Sciatic nerve (tissue), 2 donors: ENCODE measurements around the gene ETNK1. TPM values are rescaled to one million over a fixed set of nuclear protein-coding genes. Genes with fewer than 3 reads are reported as not detected.
"Not testable (repeated sequence)": the region's sequence is repeated elsewhere in the genome, so short reads cannot be mapped to it uniquely, and the experiment has no call there.

Experiments used
- ATAC-seq: fragments of 200-7000 bp; cut with Tn5 transposase; one replicate; pipeline ENCODE4 v1.9.1; 2020; ENCODE audit warnings: mild to moderate bottlenecking, moderate library complexity
- DNase-seq: peaks from one replicate; pipeline ENCODE4 v3.0.0-alpha.2; 2020; ENCODE audit warnings: low spot score
- intact Hi-C: fragments of 100-400 bp; cut with DNase I; formaldehyde crosslinking; loops from one replicate; pipeline ENCODE4 v1.14.2; 2022
- total RNA-seq: library from RNA; stranded (reverse); fragmentation: NEBNext Ultra II Directional; extraction: Animal tissue kit (Norgen Biotek cat#: 25700); gene quantifications from one replicate; pipeline ENCODE4 v1.2.1, GENCODE V29; 2021
- donor health status: DM: no; HTN: no; CAD: no.
- donor health status: DM: no; HTN: no; CAD: no.

The ETNK1 gene
- total RNA-seq, 1 donor from 2014 or later, result 69.6 TPM

DNA sequence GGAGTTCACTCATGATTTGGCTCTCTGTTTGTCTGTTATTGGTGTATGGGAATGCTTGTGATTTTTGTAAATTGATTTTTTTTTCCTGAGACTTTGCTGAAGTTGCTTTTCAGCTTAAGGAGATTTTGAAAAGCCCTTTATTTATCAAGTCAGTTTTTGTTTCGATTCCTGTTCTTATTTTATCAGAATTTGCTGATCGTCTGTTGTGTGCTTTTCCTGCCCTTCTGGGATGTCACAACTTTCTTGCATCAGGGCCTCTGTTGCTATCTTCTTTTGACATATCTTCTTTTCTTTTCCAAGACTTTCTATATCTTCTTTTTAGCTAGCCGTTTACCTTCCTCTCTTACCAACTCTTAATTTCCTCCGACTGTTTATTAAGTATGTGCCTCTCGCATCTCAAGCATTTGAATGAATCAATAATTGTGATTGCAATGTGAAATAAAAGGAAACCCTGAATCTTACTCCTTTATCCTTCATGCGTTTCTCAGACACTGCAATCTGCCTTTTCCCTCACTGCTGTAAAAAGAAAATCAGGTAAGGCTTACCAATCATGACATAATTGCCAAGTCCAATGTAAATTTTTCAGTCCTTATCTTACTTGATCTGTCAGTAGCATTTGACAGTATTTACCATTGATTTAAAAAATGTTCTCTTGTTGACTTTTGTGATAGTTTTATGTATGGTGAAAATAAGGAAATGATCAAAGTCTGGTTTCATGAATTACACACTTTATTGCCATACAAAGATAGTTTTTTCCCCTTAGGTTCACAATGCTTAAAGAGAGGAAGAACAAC lies 53.0 kb downstream of the ETNK1 start:
- DNase-seq, result no peak
- no peak for ATAC-seq
- intact Hi-C loops, result no loop called here

DNA sequence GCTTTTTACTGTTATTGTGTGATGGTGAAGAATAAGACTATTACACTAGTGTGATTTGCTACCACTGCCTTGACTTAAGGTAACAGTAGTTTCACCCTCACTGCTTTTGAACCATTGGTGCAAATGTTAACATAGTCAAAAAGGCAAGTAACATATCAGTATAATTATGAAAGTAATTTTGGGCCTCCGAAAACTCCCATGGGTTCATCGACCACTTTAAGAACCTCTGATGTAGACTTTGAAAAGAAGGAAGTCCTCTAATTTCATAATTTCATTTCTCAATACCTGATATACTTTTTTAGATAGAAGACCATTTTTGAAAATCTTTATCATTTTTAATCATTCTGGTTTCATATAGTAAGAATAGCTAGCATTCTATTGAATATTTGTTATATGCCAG lies 57.7 kb downstream of the ETNK1 start:
- DNase-seq (no peak), ATAC-seq (no peak)
- intact Hi-C loops, result no loop called here

DNA sequence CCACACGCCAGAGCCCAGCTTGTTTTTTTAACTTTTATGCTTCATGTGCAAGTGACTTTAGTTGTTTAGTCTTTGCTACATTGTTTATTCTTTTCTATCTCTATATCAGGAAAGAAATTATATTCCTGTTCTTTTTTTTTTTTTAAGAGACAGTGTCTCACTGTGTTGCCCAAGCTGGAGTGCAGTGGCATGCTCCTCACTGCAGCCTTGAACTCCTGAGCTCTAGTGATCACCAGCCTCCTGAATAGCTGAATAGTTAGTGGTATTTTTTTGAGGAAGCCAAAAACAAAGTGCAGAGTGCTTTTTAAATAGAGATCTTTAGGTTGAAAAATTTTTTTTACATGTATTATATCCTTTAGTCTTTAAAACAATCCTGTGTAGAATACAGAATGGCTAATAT lies 58.2 kb downstream of the ETNK1 start:
- ATAC-seq (no peak), DNase-seq (no peak)
- intact Hi-C loops, result no loop called here

DNA sequence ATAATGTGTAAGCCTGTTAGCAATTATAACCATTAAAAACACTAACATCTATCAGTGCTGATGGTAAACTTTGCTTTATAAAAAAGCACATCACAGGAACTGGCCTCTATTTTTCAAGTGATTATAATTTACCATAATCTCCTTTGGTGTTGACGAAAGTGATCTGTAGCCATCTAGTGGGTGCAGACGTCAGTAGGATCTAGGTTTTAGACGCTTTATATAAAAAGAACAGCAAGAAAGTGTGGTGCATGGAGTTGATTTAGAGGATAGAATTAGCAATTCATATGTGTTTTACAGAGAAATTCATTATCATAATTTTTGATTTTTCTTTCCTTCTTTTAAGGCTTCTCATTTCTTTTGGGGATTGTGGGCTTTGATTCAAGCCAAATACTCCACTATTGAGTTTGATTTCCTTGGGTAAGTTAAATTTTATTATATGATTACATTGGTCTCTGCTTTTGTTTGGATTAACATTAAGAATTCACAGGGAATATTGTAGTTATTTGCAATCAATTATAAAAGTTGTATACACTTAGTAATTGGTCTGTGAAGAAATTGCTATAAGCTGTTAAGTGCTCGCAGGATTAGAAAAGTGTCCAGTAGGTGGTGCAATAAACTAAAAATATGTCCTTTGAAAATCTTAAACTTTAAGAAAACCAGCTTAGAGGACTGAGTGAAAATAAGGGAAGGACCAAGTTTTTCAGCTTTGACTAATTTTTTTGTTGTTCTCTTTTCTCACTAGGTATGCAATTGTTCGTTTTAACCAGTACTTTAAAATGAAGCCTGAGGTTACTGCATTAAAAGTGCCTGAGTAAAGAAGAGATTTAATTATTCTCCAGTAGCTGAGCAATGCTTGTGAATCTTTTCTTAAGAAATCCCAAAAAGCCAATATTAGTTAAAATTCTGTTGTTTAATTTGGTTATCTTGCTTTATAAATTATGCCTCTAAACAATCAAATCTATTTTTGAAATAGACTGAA lies 59.5 kb downstream of the ETNK1 start:
- DNase-seq (no peak), ATAC-seq (peak; percentile 66)
- intact Hi-C loops, result no loop called here

DNA sequence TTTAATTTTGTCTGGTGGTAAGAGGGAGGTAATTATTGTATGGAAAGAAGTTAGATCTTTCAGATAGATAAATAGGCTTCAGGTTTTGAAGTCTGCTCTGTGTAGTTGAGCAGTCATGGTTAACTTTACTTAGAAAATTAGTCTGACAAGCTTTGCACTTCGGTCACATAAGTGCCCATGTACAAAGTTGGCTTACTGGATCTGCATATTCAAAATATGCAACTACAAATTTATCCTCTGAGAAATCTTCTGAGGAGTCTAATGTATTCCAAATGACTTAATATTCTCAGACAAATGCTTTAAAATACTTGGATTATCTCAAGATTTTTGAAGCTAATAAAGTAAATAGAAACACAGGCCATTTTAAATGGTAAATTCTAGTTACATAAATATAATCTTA lies 61.2 kb downstream of the ETNK1 start:
- ATAC-seq, result no peak
- DNase-seq, result no peak
- intact Hi-C loops, result no loop called here

DNA sequence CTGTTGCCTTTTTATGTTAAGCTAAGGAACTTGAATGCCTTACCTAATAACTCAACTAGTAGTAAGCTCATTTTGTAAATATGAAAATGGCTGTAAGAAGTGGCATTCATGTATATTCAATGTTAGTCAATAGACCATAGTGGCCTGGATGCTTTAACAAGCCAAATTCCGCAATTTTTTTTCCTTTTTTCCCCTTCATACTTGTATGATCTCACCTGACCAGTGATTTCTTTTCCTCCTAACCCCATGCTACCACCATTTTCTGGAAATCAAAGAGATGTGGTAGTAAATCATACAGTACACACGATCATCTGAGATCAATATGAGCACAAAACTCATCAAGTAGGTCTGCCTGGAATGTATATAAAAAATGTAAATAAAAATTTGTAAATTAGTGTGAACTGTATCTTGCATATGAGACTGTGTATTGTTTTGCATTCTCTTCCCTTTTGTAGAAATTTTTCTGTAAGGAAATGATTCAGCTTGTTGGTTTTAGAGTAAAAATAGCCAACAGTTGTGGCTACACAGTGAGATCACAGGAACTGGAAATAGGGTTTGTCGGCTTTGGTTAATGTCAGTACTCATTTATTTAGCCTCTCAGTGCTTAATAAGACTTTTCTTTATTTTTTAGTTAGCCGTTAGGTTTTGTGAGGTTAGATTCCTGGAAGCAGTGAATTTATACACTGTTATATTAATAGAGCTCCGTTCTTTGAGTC lies 62.5 kb downstream of the ETNK1 start:
- intact Hi-C loops, result no loop called here
- DNase-seq (no peak), ATAC-seq (peak; percentile 50)

DNA sequence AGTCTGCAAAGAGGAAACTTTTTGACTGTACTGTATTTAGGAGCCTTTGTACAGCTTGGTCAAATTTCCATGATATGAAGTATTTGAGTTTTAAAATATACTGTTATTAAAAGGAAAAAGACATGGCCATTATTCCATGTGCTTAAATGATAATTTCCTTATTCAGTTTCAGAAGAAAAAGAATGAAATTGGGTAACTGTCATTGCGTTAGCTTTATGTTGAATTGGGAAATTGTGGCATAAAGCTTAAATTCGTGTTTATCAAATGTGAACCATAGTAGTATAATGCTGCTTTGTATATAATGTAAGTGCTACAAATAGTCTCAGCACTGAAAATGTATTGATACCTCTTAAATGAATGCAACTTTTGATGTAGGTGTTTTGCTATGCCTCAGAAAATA lies 64.9 kb downstream of the ETNK1 start:
- no peak for ATAC-seq
- intact Hi-C loops, result loop anchor here (5.0 kb wide), 1 partner anchor 1622 kb away; no protein-coding TSS in a partner anchor
- DNase-seq, result no peak

DNA sequence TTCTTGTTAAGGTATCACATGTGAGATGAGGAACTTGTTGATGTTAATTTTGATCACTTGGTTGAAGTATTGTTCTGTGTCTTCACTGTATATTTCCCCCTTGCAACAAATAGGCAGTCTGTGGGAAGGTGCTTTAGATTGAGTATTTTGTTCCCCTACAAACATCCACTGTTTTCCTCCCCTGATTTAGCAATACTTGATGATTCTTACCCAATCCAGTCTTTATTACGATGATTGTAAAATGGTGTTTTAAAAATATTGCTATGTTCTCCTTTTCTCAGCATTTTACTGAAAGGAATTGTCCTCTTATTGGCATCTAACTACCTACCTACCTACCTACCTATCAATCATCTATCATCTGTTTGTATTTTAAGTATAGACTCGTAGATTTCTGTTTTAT lies 66.3 kb downstream of the ETNK1 start:
- ATAC-seq (no peak), DNase-seq (no peak)
- intact Hi-C loops, result loop anchor here (5.0 kb wide), 1 partner anchor 1621 kb away; no protein-coding TSS in a partner anchor

DNA sequence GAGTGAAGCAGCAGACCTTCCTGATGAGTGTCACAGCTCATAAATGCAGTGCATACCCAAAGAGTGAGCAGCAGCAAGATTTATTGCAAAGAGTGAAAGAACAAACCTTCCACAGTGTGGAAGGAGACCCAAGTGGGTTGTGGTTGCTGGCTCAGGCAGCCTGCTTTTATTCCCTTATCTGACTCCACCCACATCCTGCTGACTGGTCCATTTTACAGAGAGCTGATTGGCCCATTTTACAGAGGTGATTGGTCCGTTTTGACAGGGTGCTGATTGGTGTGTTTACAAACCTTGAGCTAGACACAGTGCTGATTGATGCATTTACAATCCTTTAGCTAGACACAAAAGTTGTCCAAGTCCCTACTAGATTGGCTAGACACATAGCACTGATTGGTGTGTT lies 67.5 kb downstream of the ETNK1 start:
- DNase-seq, ATAC-seq: not testable (repeated sequence)
- intact Hi-C loops, result loop anchor here (5.0 kb wide), 1 partner anchor 1620 kb away; no protein-coding TSS in a partner anchor

DNA sequence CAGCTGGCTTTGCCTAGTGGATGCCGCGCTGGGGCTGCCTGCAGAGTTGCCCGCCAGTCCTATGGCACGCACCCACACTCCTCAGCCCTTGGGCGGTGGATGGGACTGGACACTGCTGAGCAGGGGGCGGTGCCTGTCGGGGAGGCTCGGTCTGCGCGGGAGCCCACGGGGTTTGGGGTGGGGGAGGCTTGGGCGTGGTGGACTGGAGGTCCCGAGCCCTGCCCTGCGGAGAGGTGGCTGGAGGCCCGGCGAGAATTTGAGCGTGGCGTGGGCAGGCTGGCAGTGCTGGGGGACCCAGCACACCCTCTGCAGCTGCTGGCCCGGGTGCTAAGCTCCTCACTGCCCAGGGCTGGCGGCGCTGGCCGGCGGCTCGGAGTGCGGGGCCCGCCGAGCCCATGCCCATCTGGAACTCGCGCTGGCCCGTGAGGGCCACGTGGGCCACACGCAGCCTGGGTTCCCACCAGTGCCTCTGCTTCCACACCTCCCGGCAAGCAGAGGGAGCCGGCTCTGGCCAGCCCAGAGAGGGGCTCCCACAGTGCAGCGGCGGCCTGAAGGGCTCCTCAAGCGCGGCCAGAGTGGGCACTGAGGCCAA lies 68.1 kb downstream of the ETNK1 start:
- intact Hi-C loops, result loop anchor here (5.0 kb wide), 1 partner anchor 1619 kb away; no protein-coding TSS in a partner anchor
- ATAC-seq, result no peak
- DNase-seq, result no peak

DNA sequence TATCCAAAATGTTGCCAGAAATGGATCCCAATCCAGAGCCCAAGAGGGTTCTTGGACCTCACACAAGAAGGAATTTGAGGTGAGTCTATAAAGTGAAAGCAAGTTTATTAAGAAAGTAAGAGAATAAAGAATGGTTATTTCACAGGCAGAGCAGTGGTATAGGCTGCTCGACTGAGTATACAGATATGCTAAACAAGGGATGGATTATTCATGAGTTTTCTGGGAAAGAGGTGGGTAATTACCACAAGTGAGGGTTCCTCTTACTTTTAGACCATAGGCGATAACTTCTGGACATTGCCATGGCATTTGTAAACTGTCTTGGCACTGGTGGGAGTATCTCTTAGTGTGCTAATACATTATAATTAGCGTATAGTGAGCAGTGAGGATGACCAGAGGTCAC lies 73.6 kb downstream of the ETNK1 start:
- no peak for DNase-seq
- intact Hi-C loops, result no loop called here
- no peak for ATAC-seq

DNA sequence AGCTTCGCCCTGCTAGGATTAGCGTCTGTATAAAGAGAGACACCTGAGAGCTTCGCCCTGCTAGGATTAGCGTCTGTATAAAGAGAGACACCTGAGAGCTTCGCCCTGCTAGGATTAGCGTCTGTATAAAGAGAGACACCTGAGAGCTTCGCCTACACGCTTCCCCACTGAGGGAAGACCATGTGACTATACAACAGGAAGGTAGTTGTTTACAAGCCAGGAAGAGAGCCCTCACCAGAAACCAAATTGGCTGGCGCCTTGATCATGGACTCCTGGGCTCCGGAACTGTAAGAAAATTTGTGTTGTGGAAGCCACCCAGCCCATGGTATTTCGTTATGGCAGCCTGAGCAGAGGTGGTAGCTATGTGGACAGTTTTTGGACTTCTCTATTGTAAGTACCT lies 74.7 kb downstream of the ETNK1 start:
- DNase-seq, intact Hi-C loops: not testable (repeated sequence)

DNA sequence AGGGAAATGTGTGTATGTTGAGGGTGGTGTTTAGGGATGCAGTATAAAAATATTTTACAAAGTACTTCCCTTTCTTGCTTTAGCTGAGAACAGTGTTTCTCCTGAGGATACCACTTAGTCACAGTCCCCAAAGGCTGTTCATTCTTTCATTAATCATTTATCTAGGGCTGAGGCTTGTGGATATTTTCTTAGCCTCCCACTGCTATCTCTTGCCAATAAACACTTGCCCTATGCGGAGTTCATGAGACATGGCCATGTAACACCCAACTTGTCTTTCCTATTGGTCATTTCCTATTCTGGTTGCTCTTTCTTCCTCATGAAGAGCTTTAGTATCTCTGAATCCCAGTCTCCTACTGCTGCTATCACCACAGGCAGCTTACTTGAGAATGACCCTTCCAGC lies 75.1 kb downstream of the ETNK1 start:
- no peak for ATAC-seq
- no peak for DNase-seq
- intact Hi-C loops, result no loop called here

More for the DNA sequence above, 74.7 kb downstream of the ETNK1 start:
- ATAC-seq, result not testable (repeated sequence)

DNA sequence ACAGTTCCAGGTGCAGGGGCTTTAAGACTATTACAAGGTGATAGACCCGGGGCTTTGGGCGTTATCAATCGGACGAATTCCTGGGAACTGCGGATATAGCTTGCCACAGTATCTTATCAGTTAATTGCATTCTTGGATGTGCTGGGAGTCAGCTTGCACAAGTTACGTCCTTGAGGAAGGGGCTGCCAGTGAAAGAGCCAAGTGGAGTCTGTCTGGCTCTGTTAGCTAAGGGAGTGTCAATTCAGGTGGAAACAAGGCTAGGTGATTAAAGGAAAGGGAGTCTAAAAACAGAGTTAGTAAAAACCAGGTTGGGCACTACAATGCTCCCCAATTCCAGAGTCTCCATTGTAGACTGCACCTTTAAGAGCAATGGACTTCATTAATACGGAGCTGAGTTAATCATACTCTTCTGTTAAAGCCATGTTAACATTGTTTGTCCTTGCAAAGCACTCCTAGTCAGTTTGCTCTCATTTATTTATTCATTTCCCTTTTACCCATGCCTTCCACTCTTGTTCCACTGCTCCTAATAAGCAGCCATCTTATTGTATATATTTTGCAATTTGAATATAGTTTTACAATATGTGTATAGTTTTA lies 76.3 kb downstream of the ETNK1 start:
- intact Hi-C loops, DNase-seq, ATAC-seq: not testable (repeated sequence)

DNA sequence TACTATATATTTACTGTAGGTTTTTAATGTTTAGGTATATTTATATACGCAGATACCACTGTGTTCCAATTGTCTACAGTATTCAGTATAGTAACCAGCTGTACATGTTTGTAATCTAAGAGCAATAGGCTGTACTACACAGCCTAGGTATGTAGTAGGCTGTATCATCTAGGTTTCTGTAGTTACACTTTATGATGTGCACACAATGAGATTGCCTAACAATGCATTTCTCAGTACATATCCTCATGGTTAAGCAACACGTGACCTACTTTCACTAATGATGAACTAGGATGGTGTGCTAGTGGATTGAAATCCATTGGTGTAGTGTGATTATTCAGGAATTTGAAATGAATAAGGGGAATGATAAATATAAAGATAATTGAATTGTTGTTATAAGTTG lies 77.7 kb downstream of the ETNK1 start:
- intact Hi-C loops, result no loop called here
- no peak for ATAC-seq
- no peak for DNase-seq

DNA sequence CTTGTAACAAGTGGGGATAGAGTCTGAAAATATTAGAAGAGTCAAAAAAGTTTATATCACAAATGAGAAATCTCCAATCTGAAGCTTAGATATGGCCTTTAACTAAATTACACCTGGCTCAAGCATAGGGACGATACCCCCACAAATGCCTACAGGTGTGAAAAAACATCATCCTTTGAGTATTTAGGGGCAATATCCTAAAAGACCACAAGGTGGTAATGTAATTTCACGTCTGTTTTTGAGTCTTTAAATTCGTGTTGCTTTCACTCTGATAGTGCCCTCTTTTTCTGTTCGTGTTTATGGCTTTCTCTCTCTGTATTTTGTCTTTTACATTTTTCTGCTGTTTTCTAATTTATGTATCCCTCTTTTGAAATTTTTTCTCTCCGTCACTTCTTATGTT lies 84.3 kb downstream of the ETNK1 start:
- DNase-seq (no peak), ATAC-seq (no peak)
- intact Hi-C loops, result no loop called here

DNA sequence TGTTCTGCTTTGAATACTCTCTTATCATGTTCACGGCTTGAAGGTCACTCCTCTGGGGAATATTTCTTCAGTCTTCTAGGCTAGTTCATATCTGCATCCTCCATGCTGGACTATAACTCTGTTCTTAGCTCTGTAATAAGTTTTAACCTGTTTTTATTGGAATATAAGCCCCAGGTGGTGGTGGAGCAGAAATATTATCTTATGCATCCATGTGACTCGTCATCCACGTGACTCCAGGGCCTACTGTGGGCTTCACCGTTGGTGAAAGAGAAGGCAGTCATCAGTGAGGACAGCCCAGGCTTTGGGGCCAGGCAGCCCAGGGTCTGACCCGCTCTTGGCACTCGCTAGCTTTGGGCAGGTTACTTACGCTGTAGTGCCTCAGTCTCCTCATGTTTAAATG lies 87.1 kb downstream of the ETNK1 start:
- intact Hi-C loops, result no loop called here
- ATAC-seq (no peak), DNase-seq (no peak)

DNA sequence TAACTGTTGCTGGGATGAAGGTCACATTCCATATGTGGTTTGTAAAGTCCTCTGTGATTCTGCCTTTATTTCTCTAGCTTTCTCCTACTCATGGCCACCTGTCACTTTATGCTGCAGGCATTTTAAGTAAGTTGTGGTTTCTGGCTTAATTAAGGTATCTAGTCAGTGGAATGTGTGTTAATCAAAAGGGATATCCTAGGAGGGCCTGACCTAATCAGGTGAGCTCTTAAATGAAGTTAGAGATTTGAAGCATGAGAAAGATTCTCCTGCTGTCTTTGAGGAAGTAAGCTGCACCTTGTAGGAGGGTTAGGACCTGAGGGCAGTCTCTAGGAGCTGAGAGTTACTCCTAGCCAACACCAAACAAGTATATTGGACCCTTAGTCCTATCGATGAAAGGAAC lies 90.3 kb downstream of the ETNK1 start:
- DNase-seq (no peak), ATAC-seq (no peak)
- intact Hi-C loops, result no loop called here
